ENCODE measurements around the gene NDST3.
A peak's percentile ranks its signal among the peaks of the same experiment; 100 is the strongest.
"Not testable (repeated sequence)": the region's sequence is repeated elsewhere in the genome, so short reads cannot be mapped to it uniquely, and the experiment has no call there.

The NDST3 gene

GRCh38 chr4:118193421-118193820 lies 159.1 kb downstream of the NDST3 start:
- DNase-seq = no peak

- DNase-seq = no peak
Measured at GRCh38 chr4:118206627-118207026, 172.3 kb downstream of the NDST3 start.

GRCh38 chr4:118213101-118213500 lies 178.8 kb downstream of the NDST3 start:
- no peak for DNase-seq

- no peak for DNase-seq
Measured at GRCh38 chr4:118215826-118216225, 181.5 kb downstream of the NDST3 start.

GRCh38 chr4:118221227-118221800 lies 187.0 kb downstream of the NDST3 start:
- no peak for DNase-seq

- peak; percentile 58 to 66 for DNase-seq
Measured at GRCh38 chr4:118224243-118224829, 190.1 kb downstream of the NDST3 start.

- DNase-seq = no peak
Measured at GRCh38 chr4:118225511-118225910, 191.2 kb downstream of the NDST3 start.

- no peak for DNase-seq
Measured at GRCh38 chr4:118226311-118227010, 192.2 kb downstream of the NDST3 start.

GRCh38 chr4:118235566-118236120 lies 201.4 kb downstream of the NDST3 start:
- no peak for DNase-seq

GRCh38 chr4:118237531-118237930 lies 203.2 kb downstream of the NDST3 start:
- no peak for DNase-seq

- DNase-seq = no peak
Measured at GRCh38 chr4:118249890-118250289, 215.6 kb downstream of the NDST3 start.

GRCh38 chr4:118254368-118254767 lies 220.1 kb downstream of the NDST3 start:
- no peak for DNase-seq

GRCh38 chr4:118259111-118259510 lies 224.8 kb downstream of the NDST3 start:
- DNase-seq = no peak

GRCh38 chr4:118260309-118260708 lies 226.0 kb downstream of the NDST3 start:
- DNase-seq = no peak

GRCh38 chr4:118264096-118264495 lies 229.8 kb downstream of the NDST3 start:
- DNase-seq = no peak

GRCh38 chr4:118265312-118266144 lies 231.2 kb downstream of the NDST3 start:
- no peak for DNase-seq

- not testable (repeated sequence) for DNase-seq
Measured at GRCh38 chr4:118266145-118266496, 231.8 kb downstream of the NDST3 start.

GRCh38 chr4:118268780-118269179 lies 234.5 kb downstream of the NDST3 start:
- DNase-seq = no peak

GRCh38 chr4:118270492-118270891 lies 236.2 kb downstream of the NDST3 start:
- peak; percentile 45 to 59 for DNase-seq

- DNase-seq = no peak
Measured at GRCh38 chr4:118271788-118272187, 237.5 kb downstream of the NDST3 start.

- DNase-seq = no peak
Measured at GRCh38 chr4:118273642-118274041, 239.4 kb downstream of the NDST3 start.

- no peak for DNase-seq
Measured at GRCh38 chr4:118276580-118276979, 242.3 kb downstream of the NDST3 start.

- no peak for DNase-seq
Measured at GRCh38 chr4:118277243-118277642, 243.0 kb downstream of the NDST3 start.

Data from AML-193 (cell line).